ENCODE results near the gene TUBA3E.
"Not testable (repeated sequence)": the region's sequence is repeated elsewhere in the genome, so short reads cannot be mapped to it uniquely, and the experiment has no call there.

The TUBA3E gene

GRCh38 chr2:130198343-130198742 is at the start of gene TUBA3E:
Gene TUBA3E (minus strand): TSS chr2:130198439. CDS start chr2:130198360, 79 bp downstream.
- no peak for DNase-seq

- DNase-seq = no peak
Observed at GRCh38 chr2:130246430-130246829, 48.2 kb upstream of the TUBA3E start.

GRCh38 chr2:130245976-130246375 is 47.7 kb upstream of the TUBA3E start:
- no peak for DNase-seq

- DNase-seq = no peak
Observed at GRCh38 chr2:130243359-130243758, 45.1 kb upstream of the TUBA3E start.

- peak; percentile 85 to 96 for DNase-seq
Observed at GRCh38 chr2:130241041-130241707, 42.9 kb upstream of the TUBA3E start.

- not testable (repeated sequence) for DNase-seq
Observed at GRCh38 chr2:130239581-130239980, 41.3 kb upstream of the TUBA3E start.

GRCh38 chr2:130233066-130233465 is 34.8 kb upstream of the TUBA3E start:
- DNase-seq = not testable (repeated sequence)

GRCh38 chr2:130231656-130232055 is 33.4 kb upstream of the TUBA3E start:
- no peak for DNase-seq

- not testable (repeated sequence) for DNase-seq
Observed at GRCh38 chr2:130230907-130231306, 32.7 kb upstream of the TUBA3E start.

- not testable (repeated sequence) for DNase-seq
Observed at GRCh38 chr2:130230376-130230775, 32.1 kb upstream of the TUBA3E start.

- not testable (repeated sequence) for DNase-seq
Observed at GRCh38 chr2:130229161-130229510, 30.9 kb upstream of the TUBA3E start.

- not testable (repeated sequence) for DNase-seq
Observed at GRCh38 chr2:130228467-130229160, 30.4 kb upstream of the TUBA3E start.

- DNase-seq = not testable (repeated sequence)
Observed at GRCh38 chr2:130228005-130228404, 29.8 kb upstream of the TUBA3E start.

- not testable (repeated sequence) for DNase-seq
Observed at GRCh38 chr2:130222523-130222922, 24.3 kb upstream of the TUBA3E start.

GRCh38 chr2:130220505-130220904 is 22.3 kb upstream of the TUBA3E start:
- DNase-seq = not testable (repeated sequence)

- DNase-seq = not testable (repeated sequence)
Observed at GRCh38 chr2:130219147-130219546, 20.9 kb upstream of the TUBA3E start.

GRCh38 chr2:130207051-130207450 is 8.8 kb upstream of the TUBA3E start:
- DNase-seq = not testable (repeated sequence)

- not testable (repeated sequence) for DNase-seq
Observed at GRCh38 chr2:130203150-130203549, 4.9 kb upstream of the TUBA3E start.

GRCh38 chr2:130202518-130202917 is 4.3 kb upstream of the TUBA3E start:
- not testable (repeated sequence) for DNase-seq

- not testable (repeated sequence) for DNase-seq
Observed at GRCh38 chr2:130196052-130196451, 2.2 kb downstream of the TUBA3E start.

- not testable (repeated sequence) for DNase-seq
Observed at GRCh38 chr2:130195089-130195635, 3.1 kb downstream of the TUBA3E start.

- DNase-seq = not testable (repeated sequence)
Observed at GRCh38 chr2:130193824-130194223, 4.4 kb downstream of the TUBA3E start.

GRCh38 chr2:130192451-130192850 is 5.8 kb downstream of the TUBA3E start:
- not testable (repeated sequence) for DNase-seq

GRCh38 chr2:130191319-130191718 is 6.9 kb downstream of the TUBA3E start:
- not testable (repeated sequence) for DNase-seq
